ENCODE results near the gene TUSC2.

Gene TUSC2

GRCh38 chr3:50371133-50371685 is 43.2 kb upstream of the TUSC2 start:
- no peak for DNase-seq (ENCODE audit: low read depth)
- no peak overlapping the region for H3K4me3 ChIP-seq (ENCODE audit: control insufficient read depth, low read depth, low read length)
- TF ChIP-seq CTCF (IDR thresholded peaks at IDR 0.05; ENCODE audit: control insufficient read depth, insufficient read depth, low read depth, low read length, missing control alignments), result no peak

GRCh38 chr3:50370594-50370993 is 42.6 kb upstream of the TUSC2 start:
- H3K4me3 ChIP-seq (ENCODE audit: control insufficient read depth, low read depth, low read length), result no peak overlapping the region
- no peak for TF ChIP-seq CTCF (IDR thresholded peaks at IDR 0.05; ENCODE audit: control insufficient read depth, insufficient read depth, low read depth, low read length, missing control alignments)
- no peak for DNase-seq (ENCODE audit: low read depth)

- no peak overlapping the region for H3K4me3 ChIP-seq (ENCODE audit: control insufficient read depth, low read depth, low read length)
- no peak for DNase-seq (ENCODE audit: low read depth)
- TF ChIP-seq CTCF (IDR thresholded peaks at IDR 0.05; ENCODE audit: control insufficient read depth, insufficient read depth, low read depth, low read length, missing control alignments), result no peak
These were observed 41.1 kb upstream of the TUSC2 start for GRCh38 chr3:50369012-50369670.

- no peak for TF ChIP-seq CTCF (IDR thresholded peaks at IDR 0.05; ENCODE audit: control insufficient read depth, insufficient read depth, low read depth, low read length, missing control alignments)
- no peak for DNase-seq (ENCODE audit: low read depth)
- H3K4me3 ChIP-seq (ENCODE audit: control insufficient read depth, low read depth, low read length), result no peak overlapping the region
These were observed 37.8 kb upstream of the TUSC2 start for GRCh38 chr3:50365842-50366220.

GRCh38 chr3:50365080-50365841 is 37.2 kb upstream of the TUSC2 start:
- no peak for TF ChIP-seq CTCF (IDR thresholded peaks at IDR 0.05; ENCODE audit: control insufficient read depth, insufficient read depth, low read depth, low read length, missing control alignments)
- DNase-seq (ENCODE audit: low read depth), result no peak

GRCh38 chr3:50364573-50365079 is 36.6 kb upstream of the TUSC2 start:
- H3K4me3 ChIP-seq (ENCODE audit: control insufficient read depth, low read depth, low read length), result peak overlapping the region; percentile 38
- TF ChIP-seq CTCF (IDR thresholded peaks at IDR 0.05; ENCODE audit: control insufficient read depth, insufficient read depth, low read depth, low read length, missing control alignments), result no peak

More at GRCh38 chr3:50365080-50365841, 37.2 kb upstream of the TUSC2 start:
- H3K4me3 ChIP-seq (ENCODE audit: control insufficient read depth, low read depth, low read length), result peak overlapping the region; percentile 38

More at GRCh38 chr3:50364573-50365079, 36.6 kb upstream of the TUSC2 start:
- DNase-seq (ENCODE audit: low read depth), result no peak

Data from AG09309 (cell line).